ENCODE data around the gene PAF1.
"Not testable (repeated sequence)": the region's sequence is repeated elsewhere in the genome, so short reads cannot be mapped to it uniquely, and the experiment has no call there.

PAF1 gene

GRCh38 chr19:39341129-39341718 lies 49.7 kb downstream of the PAF1 start:
- peak; percentile 81 for DNase-seq (ENCODE audit: low spot score)
- Histone ChIP-seq H3K4me3 (peak overlapping the region; percentile 81), H3K27ac (peak overlapping the region; percentile 57 to 82)
- no peak for TF ChIP-seq CTCF (IDR thresholded peaks at IDR 0.05)

GRCh38 chr19:39340156-39340555 lies 50.8 kb downstream of the PAF1 start:
- not testable (repeated sequence) for DNase-seq (ENCODE audit: low spot score); H3K27ac ChIP-seq

GRCh38 chr19:39339674-39340073 lies 51.2 kb downstream of the PAF1 start:
- no peak overlapping the region for H3K4me3 ChIP-seq
- TF ChIP-seq CTCF (IDR thresholded peaks at IDR 0.05): no peak
- H3K27ac ChIP-seq: no peak overlapping the region
- DNase-seq (ENCODE audit: low spot score): no peak

More at GRCh38 chr19:39340156-39340555, 50.8 kb downstream of the PAF1 start:
- not testable (repeated sequence) for H3K4me3 ChIP-seq

- no peak overlapping the region for H3K4me3 ChIP-seq
- DNase-seq (ENCODE audit: low spot score): no peak
- no peak for TF ChIP-seq CTCF (IDR thresholded peaks at IDR 0.05)
- H3K27ac ChIP-seq: peak overlapping the region in 1 of 2 donors; percentile 85
These were observed 54.4 kb downstream of the PAF1 start for GRCh38 chr19:39336483-39336882.
